Cardiac muscle cell (in vitro differentiated cells and primary cell): ENCODE data around the gene CDH3. TPM values are rescaled to one million over a fixed set of nuclear protein-coding genes. Genes with fewer than 3 reads are reported as not detected.
A peak's percentile ranks its signal among the peaks of the same experiment; 100 is the strongest.

Source experiments
- DNase-seq, 2 donors: peaks; one replicate each; pipeline versions ENCODE4 v3.0.0 to v3.0.0-alpha.2; 2010 to 2017; ENCODE audit warnings: low read depth in 1 of 2, low spot score in 1 of 2
- H3K27ac ChIP-seq: fragments of 200-600 bp; sonication (generic); 2 replicates; pipeline ENCODE4 v1.5.1; 2016
- H3K27me3 ChIP-seq: fragments of 200-600 bp; sonication (generic); 2 replicates; pipeline ENCODE4 v1.6.0; 2016; ENCODE audit warnings: control low read depth
- H3K36me3 ChIP-seq: fragments of 200-600 bp; sonication (generic); 2 replicates; pipeline ENCODE4 v1.5.1; 2016; ENCODE audit warnings: control low read depth
- H3K4me1 ChIP-seq: fragments of 200-600 bp; sonication (generic); 2 replicates; pipeline ENCODE4 v1.8.1; 2017; ENCODE audit warnings: low read depth, mild to moderate bottlenecking, mixed run types
- H3K4me3 ChIP-seq: fragments of 200-600 bp; sonication (generic); 2 replicates; pipeline ENCODE4 v1.5.1; 2016; ENCODE audit warnings: mild to moderate bottlenecking
- H3K9me3 ChIP-seq: fragments of 200-600 bp; sonication (generic); 2 replicates; pipeline ENCODE4 v1.5.1; 2017; ENCODE audit warnings: low read depth, mild to moderate bottlenecking, control low read depth
- polyA plus RNA-seq: library from polyadenylated mRNA; unstranded; fragments of >200 nt; fragmentation: Nextera tagmentation; extraction: Ambion mirVana; gene quantifications from 2 replicates; pipeline ENCODE4 v1.2.1, GENCODE V29; 2016
- total RNA-seq: library from RNA; depleted of rRNA; stranded (reverse); fragments of >200 nt; gene quantifications from 2 replicates; pipeline ENCODE4 v1.2.3, GENCODE V29; 2016
- TF ChIP-seq, protein P1 (sequence below): IDR thresholded peaks from 2 replicates; pipeline ENCODE4 v1.5.1; 2012; ENCODE audit warnings: low read depth, mild to moderate bottlenecking, low read length

CDH3 gene
- total and polyA plus RNA-seq, 2 experiments from 2014 or later, result 115 to 342 TPM

- H3K36me3 ChIP-seq, result no peaks in the 10 kb centered on the region
- no peaks in the 10 kb centered on the region for H3K4me1 ChIP-seq
- DNase-seq, result no peak
- H3K4me3 ChIP-seq, result peak overlapping the region; percentile 32
- no peaks in the 10 kb centered on the region for H3K9me3 ChIP-seq
- TF ChIP-seq, protein P1, sequence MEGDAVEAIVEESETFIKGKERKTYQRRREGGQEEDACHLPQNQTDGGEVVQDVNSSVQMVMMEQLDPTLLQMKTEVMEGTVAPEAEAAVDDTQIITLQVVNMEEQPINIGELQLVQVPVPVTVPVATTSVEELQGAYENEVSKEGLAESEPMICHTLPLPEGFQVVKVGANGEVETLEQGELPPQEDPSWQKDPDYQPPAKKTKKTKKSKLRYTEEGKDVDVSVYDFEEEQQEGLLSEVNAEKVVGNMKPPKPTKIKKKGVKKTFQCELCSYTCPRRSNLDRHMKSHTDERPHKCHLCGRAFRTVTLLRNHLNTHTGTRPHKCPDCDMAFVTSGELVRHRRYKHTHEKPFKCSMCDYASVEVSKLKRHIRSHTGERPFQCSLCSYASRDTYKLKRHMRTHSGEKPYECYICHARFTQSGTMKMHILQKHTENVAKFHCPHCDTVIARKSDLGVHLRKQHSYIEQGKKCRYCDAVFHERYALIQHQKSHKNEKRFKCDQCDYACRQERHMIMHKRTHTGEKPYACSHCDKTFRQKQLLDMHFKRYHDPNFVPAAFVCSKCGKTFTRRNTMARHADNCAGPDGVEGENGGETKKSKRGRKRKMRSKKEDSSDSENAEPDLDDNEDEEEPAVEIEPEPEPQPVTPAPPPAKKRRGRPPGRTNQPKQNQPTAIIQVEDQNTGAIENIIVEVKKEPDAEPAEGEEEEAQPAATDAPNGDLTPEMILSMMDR, result no peak
- no peak overlapping the region for H3K27ac ChIP-seq
- peaks cover 25% of the 10 kb centered on the region for H3K27me3 ChIP-seq
Measured at GRCh38 chr16:68736561-68736960, 91.5 kb downstream of the CDH3 start.

GRCh38 chr16:68737046-68737729 lies 92.1 kb downstream of the CDH3 start, which contains the start of gene CDH1:
Gene CDH1, plus strand, starts transcription at chr16:68737292. Its CDS starts 124 bp downstream, at chr16:68737416.
- peak in 1 of 2 donors; percentile 44 for DNase-seq
- H3K4me3 ChIP-seq, result peak within 1 kb of the TSS; percentile 32
- H3K27me3 ChIP-seq, result peaks cover 25% of the 10 kb centered on the region
- TF ChIP-seq, protein P1, result no peak
- H3K36me3 ChIP-seq, result no peaks in the 10 kb centered on the region
- H3K9me3 ChIP-seq, result no peaks in the 10 kb centered on the region
- no peaks in the 10 kb centered on the region for H3K4me1 ChIP-seq
- no peak within 1 kb of the TSS for H3K27ac ChIP-seq

DNA sequence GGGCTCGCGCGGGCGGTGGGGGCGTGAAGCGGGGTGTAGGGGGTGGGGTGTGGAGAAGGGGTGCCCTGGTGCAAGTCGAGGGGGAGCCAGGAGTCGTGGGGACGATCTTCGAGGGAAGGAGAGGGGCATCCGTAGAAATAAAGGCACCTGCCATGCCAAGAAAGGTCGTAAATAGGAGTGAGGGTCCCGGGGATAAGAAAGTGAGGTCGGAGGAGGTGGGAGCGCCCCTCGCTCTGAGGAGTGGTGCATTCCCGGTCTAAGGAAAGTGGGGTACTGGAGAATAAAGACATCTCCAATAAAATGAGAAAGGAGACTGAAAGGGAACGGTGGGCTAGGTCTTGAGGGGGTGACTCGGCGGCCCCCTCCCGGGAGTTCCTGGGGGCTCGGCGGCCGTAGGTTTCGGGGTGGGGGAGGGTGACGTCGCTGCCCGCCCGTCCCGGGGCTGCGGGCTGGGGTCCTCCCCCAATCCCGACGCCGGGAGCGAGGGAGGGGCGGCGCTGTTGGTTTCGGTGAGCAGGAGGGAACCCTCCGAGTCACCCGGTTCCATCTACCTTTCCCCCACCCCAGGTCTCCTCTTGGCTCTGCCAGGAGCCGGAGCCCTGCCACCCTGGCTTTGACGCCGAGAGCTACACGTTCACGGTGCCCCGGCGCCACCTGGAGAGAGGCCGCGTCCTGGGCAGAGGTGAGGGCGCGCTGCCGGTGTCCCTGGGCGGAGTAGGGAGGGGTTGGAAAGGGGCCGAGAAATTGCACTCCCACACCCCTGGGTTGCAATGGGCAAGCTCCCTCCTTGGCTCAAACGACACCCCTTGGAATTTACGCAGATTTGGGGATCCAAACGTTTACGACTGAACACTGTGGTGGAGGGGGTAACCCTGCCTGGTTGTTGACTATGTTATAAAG lies 92.9 kb downstream of the CDH3 start:
- no peaks in the 10 kb centered on the region for H3K36me3 ChIP-seq
- H3K27ac ChIP-seq, result no peak overlapping the region
- H3K9me3 ChIP-seq, result no peaks in the 10 kb centered on the region
- H3K4me3 ChIP-seq, result peak overlapping the region; percentile 32
- peaks cover 25% of the 10 kb centered on the region for H3K27me3 ChIP-seq
- TF ChIP-seq, protein P1, result no peak
- peak in 1 of 2 donors; percentile 18 for DNase-seq
- no peaks in the 10 kb centered on the region for H3K4me1 ChIP-seq

DNA sequence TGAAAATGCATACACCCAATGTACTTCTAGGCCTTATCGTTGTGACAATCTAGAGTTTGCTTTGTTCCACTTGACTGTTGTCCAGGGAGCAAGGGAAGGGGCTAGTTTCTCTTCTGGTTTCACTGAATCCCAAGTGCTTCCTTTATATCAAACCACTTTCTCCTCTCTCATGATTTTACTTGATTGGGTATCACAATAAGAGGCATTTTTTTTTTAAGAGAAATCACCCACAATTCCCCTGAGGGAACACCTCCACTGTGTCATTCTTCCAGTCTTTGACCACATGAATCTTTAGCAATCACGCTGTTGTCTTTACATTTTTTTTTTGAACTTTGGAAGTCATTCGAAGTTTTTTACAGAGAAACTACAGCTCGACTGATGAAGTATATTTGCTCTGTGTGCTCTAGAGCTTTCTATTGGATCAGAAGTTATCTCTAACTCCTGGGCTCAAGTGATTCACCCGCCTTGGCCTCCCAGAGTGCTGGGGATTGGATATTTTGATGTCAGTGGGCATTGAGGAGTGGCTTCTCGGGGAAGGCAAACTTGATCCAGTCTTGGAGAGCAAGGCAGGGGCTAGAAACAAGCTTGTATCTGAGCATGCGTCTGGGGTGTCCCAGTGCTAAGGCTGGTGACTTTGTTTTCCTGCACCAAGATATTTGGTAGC lies 95.0 kb downstream of the CDH3 start:
- TF ChIP-seq, protein P1, result no peak
- Histone ChIP-seq H3K4me3 (no peak overlapping the region), H3K27ac (no peak overlapping the region), H3K9me3 (no peaks in the 10 kb centered on the region), H3K36me3 (no peaks in the 10 kb centered on the region), H3K27me3 (peaks cover 25% of the 10 kb centered on the region), H3K4me1 (no peaks in the 10 kb centered on the region)
- no peak for DNase-seq

GRCh38 chr16:68740628-68741346 lies 95.7 kb downstream of the CDH3 start:
- TF ChIP-seq, protein P1, result no peak
- Histone ChIP-seq H3K9me3 (no peaks in the 10 kb centered on the region), H3K4me1 (no peaks in the 10 kb centered on the region), H3K27ac (no peak overlapping the region), H3K4me3 (no peak overlapping the region), H3K36me3 (no peaks in the 10 kb centered on the region), H3K27me3 (peaks cover 25% of the 10 kb centered on the region)
- no peak for DNase-seq
